CD4-positive, alpha-beta T cell (primary cell): ENCODE measurements around the gene C18orf32. TPM values are rescaled to one million over a fixed set of nuclear protein-coding genes. Genes with fewer than 3 reads are reported as not detected.

ENCODE experiments used
- ATAC-seq: fragments of 200-7000 bp; cut with Tn5 transposase; one replicate; pipeline ENCODE4 v1.10.0; 2022; ENCODE audit warnings: mild to moderate bottlenecking; ENCODE audit not compliant: poor library complexity
- CTCF ChIA-PET: fragments of 350-600 bp; sonication (Branson Sonifier 250); formaldehyde crosslinking; loops from one replicate; lab custom pipeline; 2021; ENCODE audit warnings: antibody characterized with exemption, inconsistent platforms; lab: Charles Lee
- POLR2A ChIA-PET: fragments of 350-600 bp; sonication (Branson Sonifier 250); formaldehyde crosslinking; loops from one replicate; lab custom pipeline; 2021; ENCODE audit warnings: antibody characterized with exemption, inconsistent platforms; lab: Charles Lee
- DNase-seq, 14 experiments: peaks; one replicate each; pipeline ENCODE4 v3.0.0-alpha.2; 2013 to 2020; ENCODE audit warnings: mixed read lengths in 2 of 14
- H3K27ac ChIP-seq, 2 donors: one replicate each; pipeline versions ENCODE4 v1.5.1 to v1.7.0; 2013; ENCODE audit warnings: low read length in 2 of 2, low read depth in 1 of 2, mild to moderate bottlenecking in 1 of 2
- H3K27me3 ChIP-seq, 2 experiments: 1 replicate in 1 of 2; 2 replicates in 1 of 2; pipeline versions ENCODE4 v1.6.1 to v1.7.0; 2013; ENCODE audit warnings: low read length in 2 of 2, control low read depth in 1 of 2, mild to moderate bottlenecking in 1 of 2, moderate library complexity in 1 of 2; ENCODE audit not compliant: insufficient read depth in 2 of 2, control insufficient read depth in 1 of 2
- H3K36me3 ChIP-seq: one replicate; pipeline ENCODE4 v1.6.1; 2013; ENCODE audit warnings: low read length, control low read depth; ENCODE audit not compliant: insufficient read depth
- H3K4me1 ChIP-seq: one replicate; pipeline ENCODE4 v1.6.1; 2013; ENCODE audit warnings: low read length, control low read depth; ENCODE audit not compliant: insufficient read depth
- H3K4me3 ChIP-seq: one replicate; pipeline ENCODE4 v1.5.1; 2013; ENCODE audit warnings: mild to moderate bottlenecking, low read length, moderate library complexity
- H3K9me3 ChIP-seq, 2 experiments: 1 replicate in 1 of 2; 2 replicates in 1 of 2; pipeline versions ENCODE4 v1.6.1 to v1.7.0; 2013; ENCODE audit warnings: low read length in 2 of 2, mild to moderate bottlenecking in 2 of 2, control low read depth in 1 of 2, moderate library complexity in 1 of 2; ENCODE audit not compliant: control insufficient read depth in 1 of 2, insufficient read depth in 1 of 2
- H3K27ac Mint-ChIP-seq: one replicate; pipeline ENCODE4 v1.8.0; 2020; ENCODE audit warnings: mixed read lengths
- H3K27me3 Mint-ChIP-seq: one replicate; pipeline ENCODE4 v1.8.0; 2021; ENCODE audit warnings: mixed read lengths
- H3K36me3 Mint-ChIP-seq: one replicate; pipeline ENCODE4 v1.8.0; 2021; ENCODE audit warnings: low read depth, mixed read lengths
- H3K4me1 Mint-ChIP-seq: one replicate; pipeline ENCODE4 v1.8.0; 2021; ENCODE audit warnings: low read depth, mixed read lengths
- H3K4me3 Mint-ChIP-seq: one replicate; pipeline ENCODE4 v1.8.0; 2020; ENCODE audit warnings: mild to moderate bottlenecking, mixed read lengths
- H3K9me3 Mint-ChIP-seq: one replicate; pipeline ENCODE4 v1.8.0; 2020; ENCODE audit warnings: mixed read lengths
- CTCF ChIP-seq: fragments of 200-600 bp; IDR thresholded peaks from one replicate; pipeline ENCODE4 v1.8.0; 2022; ENCODE audit warnings: antibody characterized with exemption, mild to moderate bottlenecking
- intact Hi-C, 2 experiments: fragments of 100-400 bp; cut with DNase I in 1 of 2; cut with micrococcal nuclease in 1 of 2; formaldehyde crosslinking; loops; one replicate each; pipeline versions ENCODE4 v1.15.1 to v1.9.0; 2023 to 2025; cut with DNase I, micrococcal nuclease
- total RNA-seq, 174 experiments: library from RNA in 2 of 174; stranded (reverse) in 2 of 174; gene quantifications; one replicate each; pipeline ENCODE4 v1.2.3 and lab custom pipeline; 2021 to 2026

C18orf32 gene
- total RNA-seq, 2 experiments from 2014 or later, result 38.2 to 40.1 TPM

- no peak for TF ChIP-seq CTCF
- intact Hi-C loops, result no loop called here
- Mint-ChIP-seq H3K27me3 (no peaks in the 10 kb centered on the region), H3K36me3 (peaks cover 33% of the 10 kb centered on the region), H3K4me1 (peaks cover 34% of the 10 kb centered on the region), H3K9me3 (no peaks in the 10 kb centered on the region), H3K27ac (no peak overlapping the region), H3K4me3 (no peak overlapping the region)
- ATAC-seq, result no peak
- ChIA-PET POLR2A (interaction anchor here (1.1 kb wide), 1 partner anchor 13 kb away, joined by 4 read pairs; no protein-coding TSS in a partner anchor), CTCF (interaction anchor here (0.7 to 1.7 kb wide), 2 partner anchors 28 to 45 kb away, joined by 3 to 4 read pairs; partner anchors contain the start of gene DYM)
- no peaks in the 10 kb centered on the region for H3K9me3 ChIP-seq
- no peak overlapping the region for H3K27ac ChIP-seq
- DNase-seq, result no peak
- H3K4me1 ChIP-seq, result no peaks in the 10 kb centered on the region
- peaks cover 16% of the 10 kb centered on the region for H3K36me3 ChIP-seq
- no peak overlapping the region for H3K4me3 ChIP-seq
- no peaks in the 10 kb centered on the region for H3K27me3 ChIP-seq
Measured at GRCh38 chr18:49432602-49433001, 54.4 kb downstream of the C18orf32 start.

GRCh38 chr18:49431165-49431962 lies 55.7 kb downstream of the C18orf32 start:
- no peak for DNase-seq
- H3K4me1 ChIP-seq, result no peaks in the 10 kb centered on the region
- H3K27me3 ChIP-seq, result no peaks in the 10 kb centered on the region
- ChIA-PET CTCF (interaction anchor here (0.7 to 1.7 kb wide), 3 partner anchors 26 to 345 kb away, joined by 3 to 4 read pairs (median 3); partner anchors contain the start of gene DYM), POLR2A (no interaction called here)
- Mint-ChIP-seq H3K9me3 (no peaks in the 10 kb centered on the region), H3K27ac (no peak overlapping the region), H3K4me1 (peaks cover 21% of the 10 kb centered on the region), H3K36me3 (peaks cover 41% of the 10 kb centered on the region), H3K4me3 (no peak overlapping the region), H3K27me3 (no peaks in the 10 kb centered on the region)
- TF ChIP-seq CTCF, result no peak
- intact Hi-C loops, result no loop called here
- no peak overlapping the region for H3K27ac ChIP-seq
- no peaks in the 10 kb centered on the region for H3K9me3 ChIP-seq
- ATAC-seq, result no peak
- no peak overlapping the region for H3K4me3 ChIP-seq
- H3K36me3 ChIP-seq, result peaks cover 23% of the 10 kb centered on the region

Other genes starting within 250 kb of the C18orf32 start
- 10 to 100 TPM; 45.3 to 48.2 TPM for gene DYM, start 26.6 kb downstream of the C18orf32 start, total RNA-seq
- 1,000 to 10,000 TPM; 3,011 to 3,031 TPM for gene RPL17, start 5.2 kb upstream of the C18orf32 start, total RNA-seq
- gene LIPG, start 74.8 kb upstream of the C18orf32 start, total RNA-seq, result not detected